ENCODE data around the gene MED25. TPM values are rescaled to one million over a fixed set of nuclear protein-coding genes. Genes with fewer than 3 reads are reported as not detected.

Gene MED25
- polyA plus RNA-seq, 1 donor from 2014 or later = 18.9 TPM

GRCh38 chr19:49872245-49873128 is 54.4 kb downstream of the MED25 start:
- Histone ChIP-seq H4K20me1 (ENCODE audit: insufficient read depth) (no peaks in the 10 kb centered on the region), H2AFZ (ENCODE audit: low read depth, low read length) (no peak overlapping the region), H3K9me3 (ENCODE audit: low read length) (no peaks in the 10 kb centered on the region), H3K27ac (ENCODE audit: low read length) (no peak overlapping the region), H3K4me3 (ENCODE audit: low read length) (no peak overlapping the region), H3K9me2 (ENCODE audit: insufficient read depth, low read length) (no peaks in the 10 kb centered on the region), H3F3A (ENCODE audit: insufficient read depth, low read length, poor library complexity, severe bottlenecking) (no peaks in the 10 kb centered on the region), H3K79me2 (replicated peaks; ENCODE audit: insufficient read depth, low read length) (peaks cover 14% of the 10 kb centered on the region), H3K36me3 (ENCODE audit: insufficient read depth, low read length) (no peaks in the 10 kb centered on the region), H3K4me2 (ENCODE audit: low read length) (no peak overlapping the region), H3K9ac (ENCODE audit: low read length) (no peak overlapping the region), H3K27me3 (ENCODE audit: insufficient read depth, low read depth, low read length) (no peaks in the 10 kb centered on the region)
- TF ChIP-seq TAF1 (IDR thresholded peaks at IDR 0.05; ENCODE audit: low read depth) = no peak
- no peak for TF ChIP-seq POLR2AphosphoS5 (IDR thresholded peaks at IDR 0.05)
- TF ChIP-seq REST (IDR thresholded peaks at IDR 0.05; ENCODE audit: borderline replicate concordance) = no peak
- TF ChIP-seq MXI1 (conservative IDR thresholded peaks at IDR 0.05; ENCODE audit: poor library complexity, severe bottlenecking) = no peak
- no peak for TF ChIP-seq RAD21 (conservative IDR thresholded peaks at IDR 0.05)
- TF ChIP-seq EP300 (conservative IDR thresholded peaks at IDR 0.05; ENCODE audit: poor library complexity, severe bottlenecking) = no peak
- no peak for TF ChIP-seq CTCF (IDR thresholded peaks at IDR 0.05; ENCODE audit: poor library complexity, severe bottlenecking)
- TF ChIP-seq EZH2 (IDR thresholded peaks at IDR 0.05; ENCODE audit: borderline replicate concordance, insufficient read depth, low read length, poor library complexity, severe bottlenecking) = no peak
- no peak for TF ChIP-seq SMC3 (conservative IDR thresholded peaks at IDR 0.05; ENCODE audit: poor library complexity)

- Histone ChIP-seq H3F3A (ENCODE audit: insufficient read depth, low read length, poor library complexity, severe bottlenecking) (no peaks in the 10 kb centered on the region), H3K79me2 (replicated peaks; ENCODE audit: insufficient read depth, low read length) (peaks cover 14% of the 10 kb centered on the region), H3K27me3 (ENCODE audit: insufficient read depth, low read depth, low read length) (no peaks in the 10 kb centered on the region), H3K36me3 (ENCODE audit: insufficient read depth, low read length) (no peaks in the 10 kb centered on the region), H3K4me3 (ENCODE audit: low read length) (no peak overlapping the region), H3K9me2 (ENCODE audit: insufficient read depth, low read length) (no peaks in the 10 kb centered on the region), H2AFZ (ENCODE audit: low read depth, low read length) (no peak overlapping the region), H3K4me2 (ENCODE audit: low read length) (no peak overlapping the region), H3K9ac (ENCODE audit: low read length) (no peak overlapping the region), H3K27ac (ENCODE audit: low read length) (no peak overlapping the region), H3K9me3 (ENCODE audit: low read length) (no peaks in the 10 kb centered on the region), H4K20me1 (ENCODE audit: insufficient read depth) (no peaks in the 10 kb centered on the region)
- TF ChIP-seq CTCF (IDR thresholded peaks at IDR 0.05; ENCODE audit: poor library complexity, severe bottlenecking) (no peak), SMC3 (conservative IDR thresholded peaks at IDR 0.05; ENCODE audit: poor library complexity) (no peak), EZH2 (IDR thresholded peaks at IDR 0.05; ENCODE audit: borderline replicate concordance, insufficient read depth, low read length, poor library complexity, severe bottlenecking) (no peak), RAD21 (conservative IDR thresholded peaks at IDR 0.05) (no peak), MXI1 (conservative IDR thresholded peaks at IDR 0.05; ENCODE audit: poor library complexity, severe bottlenecking) (no peak), REST (IDR thresholded peaks at IDR 0.05; ENCODE audit: borderline replicate concordance) (no peak), EP300 (conservative IDR thresholded peaks at IDR 0.05; ENCODE audit: poor library complexity, severe bottlenecking) (no peak), POLR2AphosphoS5 (IDR thresholded peaks at IDR 0.05) (no peak), TAF1 (IDR thresholded peaks at IDR 0.05; ENCODE audit: low read depth) (no peak)
Measured at GRCh38 chr19:49873129-49873521, 55.0 kb downstream of the MED25 start.
